AG04450 (cell line): Measurements from ENCODE around the gene TMTC1. TPM values are rescaled to one million over a fixed set of nuclear protein-coding genes. Genes with fewer than 3 reads are reported as not detected.

Source experiments
- CTCF ChIA-PET: fragments of 300-600, 350-600 bp; formaldehyde crosslinking; extraction: SDS; loops from one replicate; lab custom pipeline; 2022; ENCODE audit warnings: antibody characterized with exemption, inconsistent platforms; lab: Charles Lee
- POLR2A ChIA-PET: fragments of 350-600 bp; formaldehyde crosslinking; extraction: SDS; loops from one replicate; lab custom pipeline; 2021; ENCODE audit warnings: antibody characterized with exemption, inconsistent platforms; lab: Yijun Ruan, JAX
- DNase-seq: peaks from one replicate; pipeline ENCODE4 v3.0.0-alpha.2; 2011; ENCODE audit warnings: low read depth, low spot score
- H3K27ac ChIP-seq: one replicate; pipeline ENCODE4 v1.5.1; 2012; ENCODE audit warnings: low read depth, low read length, control low read depth
- H3K27me3 ChIP-seq: one replicate; pipeline ENCODE4 v1.6.0; 2012; ENCODE audit warnings: low read length; ENCODE audit not compliant: control insufficient read depth, insufficient read depth
- H3K4me3 ChIP-seq: 2 replicates; pipeline ENCODE4 v1.5.1; 2011; ENCODE audit warnings: mild to moderate bottlenecking, low read depth, low read length, control low read depth
- H3K9me3 ChIP-seq: 2 replicates; pipeline ENCODE4 v1.5.1; 2012; ENCODE audit warnings: low read length; ENCODE audit not compliant: control insufficient read depth, insufficient read depth
- polyA plus RNA-seq: library from polyadenylated mRNA; depleted of rRNA; stranded (reverse); fragments of >200 nt; gene quantifications from 2 replicates; pipeline ENCODE4 v1.2.3, GENCODE V29; 2011
- TF ChIP-seq, protein P1 (sequence below): IDR thresholded peaks from 2 replicates; pipeline ENCODE4 v1.5.1; 2011; ENCODE audit warnings: low read depth, low read length, control low read depth, inconsistent platforms

TMTC1 gene
- polyA plus RNA-seq, 1 experiment, result 66.8 TPM

- CTCF ChIA-PET, result interaction anchor here (1.2 kb wide), 1 partner anchor 59 kb away, joined by 3 read pairs; no protein-coding TSS in a partner anchor
- Histone ChIP-seq H3K4me3 (no peak overlapping the region), H3K9me3 (no peaks in the 10 kb centered on the region), H3K27ac (no peak overlapping the region), H3K27me3 (no peaks in the 10 kb centered on the region)
- no peak for DNase-seq
- POLR2A ChIA-PET, result no interaction called here
- TF ChIP-seq, protein P1, sequence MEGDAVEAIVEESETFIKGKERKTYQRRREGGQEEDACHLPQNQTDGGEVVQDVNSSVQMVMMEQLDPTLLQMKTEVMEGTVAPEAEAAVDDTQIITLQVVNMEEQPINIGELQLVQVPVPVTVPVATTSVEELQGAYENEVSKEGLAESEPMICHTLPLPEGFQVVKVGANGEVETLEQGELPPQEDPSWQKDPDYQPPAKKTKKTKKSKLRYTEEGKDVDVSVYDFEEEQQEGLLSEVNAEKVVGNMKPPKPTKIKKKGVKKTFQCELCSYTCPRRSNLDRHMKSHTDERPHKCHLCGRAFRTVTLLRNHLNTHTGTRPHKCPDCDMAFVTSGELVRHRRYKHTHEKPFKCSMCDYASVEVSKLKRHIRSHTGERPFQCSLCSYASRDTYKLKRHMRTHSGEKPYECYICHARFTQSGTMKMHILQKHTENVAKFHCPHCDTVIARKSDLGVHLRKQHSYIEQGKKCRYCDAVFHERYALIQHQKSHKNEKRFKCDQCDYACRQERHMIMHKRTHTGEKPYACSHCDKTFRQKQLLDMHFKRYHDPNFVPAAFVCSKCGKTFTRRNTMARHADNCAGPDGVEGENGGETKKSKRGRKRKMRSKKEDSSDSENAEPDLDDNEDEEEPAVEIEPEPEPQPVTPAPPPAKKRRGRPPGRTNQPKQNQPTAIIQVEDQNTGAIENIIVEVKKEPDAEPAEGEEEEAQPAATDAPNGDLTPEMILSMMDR, result no peak
These were observed 205.0 kb downstream of the TMTC1 start for GRCh38 chr12:29578731-29579130.

GRCh38 chr12:29578070-29578469 is 205.7 kb downstream of the TMTC1 start:
- Histone ChIP-seq H3K27ac (no peak overlapping the region), H3K4me3 (no peak overlapping the region), H3K9me3 (no peaks in the 10 kb centered on the region), H3K27me3 (no peaks in the 10 kb centered on the region)
- CTCF ChIA-PET, result no interaction called here
- TF ChIP-seq, protein P1, result no peak
- POLR2A ChIA-PET, result no interaction called here
- no peak for DNase-seq

DNA sequence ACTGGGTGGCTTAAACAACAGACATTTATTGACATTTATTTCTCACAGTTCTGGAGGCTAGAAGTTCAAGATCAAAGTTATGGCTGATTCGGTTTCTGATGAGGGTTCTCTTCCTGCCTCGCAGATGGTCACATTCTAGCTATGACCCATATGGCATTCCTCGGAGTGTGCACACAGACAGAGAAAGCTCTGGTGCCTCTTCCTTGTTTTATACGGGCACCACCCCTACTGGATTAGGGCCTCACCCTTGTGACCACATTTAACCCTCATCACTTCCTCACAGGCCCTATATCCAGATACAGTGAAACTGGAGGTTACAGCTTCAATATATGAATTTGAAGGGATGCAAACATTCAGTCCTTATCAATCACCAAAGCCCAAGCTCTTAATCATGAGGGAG is 209.2 kb downstream of the TMTC1 start:
- TF ChIP-seq, protein P1, result no peak
- CTCF ChIA-PET, result interaction anchor here (1.4 kb wide), 1 partner anchor 16 kb away, joined by 3 read pairs; no protein-coding TSS in a partner anchor

GRCh38 chr12:29572938-29573337 is 210.8 kb downstream of the TMTC1 start:
- POLR2A ChIA-PET, result no interaction called here
- no peak for DNase-seq
- TF ChIP-seq, protein P1, result no peak
- H3K27ac ChIP-seq, result no peak overlapping the region
- H3K4me3 ChIP-seq, result no peak overlapping the region
- CTCF ChIA-PET, result no interaction called here
- H3K27me3 ChIP-seq, result no peaks in the 10 kb centered on the region
- no peaks in the 10 kb centered on the region for H3K9me3 ChIP-seq

More for the DNA sequence above, 209.2 kb downstream of the TMTC1 start:
- POLR2A ChIA-PET, result no interaction called here
- H3K27ac ChIP-seq, result no peak overlapping the region
- no peak overlapping the region for H3K4me3 ChIP-seq
- DNase-seq, result no peak
- no peaks in the 10 kb centered on the region for H3K27me3 ChIP-seq
- no peaks in the 10 kb centered on the region for H3K9me3 ChIP-seq

DNA sequence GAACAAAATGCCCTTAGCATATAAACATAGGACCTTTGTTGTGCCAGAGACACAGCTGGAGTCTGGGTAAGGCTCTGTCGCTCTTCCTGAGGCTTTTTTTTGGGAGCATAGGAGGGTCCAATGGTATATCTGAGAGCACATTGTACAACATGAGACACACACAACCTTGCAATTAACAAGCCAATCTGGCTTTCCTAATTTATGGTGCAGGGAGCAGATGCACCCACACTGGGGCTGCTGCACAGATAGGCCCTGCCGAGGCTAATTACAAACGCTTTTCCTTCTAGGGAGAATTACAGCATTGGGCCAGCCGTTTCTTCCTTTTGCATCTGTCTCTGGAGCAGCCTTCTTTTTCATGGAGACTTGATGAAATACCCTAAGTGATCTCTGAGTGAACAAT is 211.3 kb downstream of the TMTC1 start:
- CTCF ChIA-PET, result no interaction called here

More for the DNA sequence above, 211.3 kb downstream of the TMTC1 start:
- POLR2A ChIA-PET, result no interaction called here
- Histone ChIP-seq H3K27me3 (no peaks in the 10 kb centered on the region), H3K27ac (no peak overlapping the region), H3K4me3 (no peak overlapping the region), H3K9me3 (no peaks in the 10 kb centered on the region)
- TF ChIP-seq, protein P1, result no peak
- DNase-seq, result no peak
